SHP77 (cell line): ENCODE measurements around the gene MRPL12.

Experiments used
- DNase-seq, 2 experiments: peaks; one replicate each; lab custom pipeline; 2025; lab: John Stamatoyannopoulos, UW

Gene MRPL12

GRCh38 chr17:81682565-81683207, 20.5 kb upstream of the MRPL12 start:
- no peak for DNase-seq

- DNase-seq: no peak
Measured at GRCh38 chr17:81683208-81683583, 20.0 kb upstream of the MRPL12 start.

- DNase-seq: peak; percentile 100
Measured at GRCh38 chr17:81683584-81684441, 19.4 kb upstream of the MRPL12 start, which contains the start of the genes ARL16 and HGS. Gene ARL16, minus strand, starts transcription at chr17:81683797. Its CDS starts 44 bp downstream, at chr17:81683753. Gene HGS, plus strand, starts transcription at chr17:81684011. Its CDS starts 56 bp downstream, at chr17:81684067.

GRCh38 chr17:81684442-81684911, 18.7 kb upstream of the MRPL12 start:
- DNase-seq: no peak

GRCh38 chr17:81685108-81685507, 18.1 kb upstream of the MRPL12 start:
- no peak for DNase-seq

GRCh38 chr17:81686614-81687013, 16.6 kb upstream of the MRPL12 start:
- DNase-seq: no peak

- no peak for DNase-seq
Measured at GRCh38 chr17:81687770-81688541, 15.2 kb upstream of the MRPL12 start.

- DNase-seq: no peak
Measured at GRCh38 chr17:81688616-81689015, 14.6 kb upstream of the MRPL12 start.

- DNase-seq: no peak
Measured at GRCh38 chr17:81690066-81690465, 13.1 kb upstream of the MRPL12 start.

GRCh38 chr17:81690549-81690948, 12.6 kb upstream of the MRPL12 start:
- DNase-seq: no peak

- no peak for DNase-seq
Measured at GRCh38 chr17:81691196-81691595, 12.0 kb upstream of the MRPL12 start.

GRCh38 chr17:81691608-81692007, 11.6 kb upstream of the MRPL12 start:
- DNase-seq: no peak

GRCh38 chr17:81693509-81694210, 9.5 kb upstream of the MRPL12 start:
- no peak for DNase-seq

GRCh38 chr17:81694810-81695209, 8.4 kb upstream of the MRPL12 start:
- no peak for DNase-seq

- no peak for DNase-seq
Measured at GRCh38 chr17:81695211-81695610, 8.0 kb upstream of the MRPL12 start.

- no peak for DNase-seq
Measured at GRCh38 chr17:81695801-81696200, 7.4 kb upstream of the MRPL12 start.

- no peak for DNase-seq
Measured at GRCh38 chr17:81696218-81696941, 6.8 kb upstream of the MRPL12 start.

GRCh38 chr17:81697261-81698044, 5.7 kb upstream of the MRPL12 start:
- DNase-seq: no peak

- DNase-seq: no peak
Measured at GRCh38 chr17:81700353-81701287, 2.5 kb upstream of the MRPL12 start.
